Daoy (cell line): ENCODE measurements around the gene NDUFB1. TPM values are rescaled to one million over a fixed set of nuclear protein-coding genes. Genes with fewer than 3 reads are reported as not detected.

Experiments
- DNase-seq: peaks from one replicate; pipeline ENCODE4 v3.0.0-alpha.2; 2015; ENCODE audit warnings: low read depth
- total RNA-seq: library from RNA; depleted of rRNA; stranded (reverse); fragments of >200 nt; shearing (Covaris generic); gene quantifications from 2 replicates; pipeline ENCODE4 v1.2.3, GENCODE V29; 2014; rRNA removed

Gene NDUFB1
- 351 and 395 TPM in 2 replicates for total RNA-seq

GRCh38 chr14:92121670-92122350 is at the start of gene NDUFB1, which contains the start of gene CPSF2:
Gene NDUFB1 (minus strand): TSS chr14:92121706. CDS start chr14:92117637, 4,069 bp downstream.
Gene CPSF2 (plus strand): TSS chr14:92121969. CDS start chr14:92130985, 9,016 bp downstream.
- DNase-seq = peak; percentile 89

- no peak for DNase-seq
Observed at GRCh38 chr14:92164958-92165357, 43.5 kb upstream of the NDUFB1 start.

GRCh38 chr14:92161521-92161920 is 40.0 kb upstream of the NDUFB1 start:
- DNase-seq = no peak

GRCh38 chr14:92160619-92161018 is 39.1 kb upstream of the NDUFB1 start:
- DNase-seq = no peak

- DNase-seq = peak; percentile 9
Observed at GRCh38 chr14:92154283-92154942, 32.9 kb upstream of the NDUFB1 start.

- DNase-seq = no peak
Observed at GRCh38 chr14:92153581-92153980, 32.1 kb upstream of the NDUFB1 start.

- DNase-seq = no peak
Observed at GRCh38 chr14:92144708-92145107, 23.2 kb upstream of the NDUFB1 start.

GRCh38 chr14:92143962-92144361 is 22.5 kb upstream of the NDUFB1 start:
- DNase-seq = no peak

- peak; percentile 11 for DNase-seq
Observed at GRCh38 chr14:92143309-92143708, 21.8 kb upstream of the NDUFB1 start.

- DNase-seq = no peak
Observed at GRCh38 chr14:92135269-92135668, 13.8 kb upstream of the NDUFB1 start.

GRCh38 chr14:92134456-92134855 is 12.9 kb upstream of the NDUFB1 start:
- no peak for DNase-seq

GRCh38 chr14:92122761-92123160 is 1.3 kb upstream of the NDUFB1 start:
- DNase-seq = no peak

- DNase-seq = peak; percentile 40
Observed at GRCh38 chr14:92122351-92122677, 808 bp upstream of the NDUFB1 start.

- DNase-seq = peak; percentile 41
Observed at GRCh38 chr14:92121207-92121669, 268 bp downstream of the NDUFB1 start.

- no peak for DNase-seq
Observed at GRCh38 chr14:92109490-92109889, 12.0 kb downstream of the NDUFB1 start.

- no peak for DNase-seq
Observed at GRCh38 chr14:92108345-92109254, 12.9 kb downstream of the NDUFB1 start.

- DNase-seq = peak; percentile 99
Observed at GRCh38 chr14:92106143-92106926, 15.2 kb downstream of the NDUFB1 start, which contains the start of gene ATXN3. Gene ATXN3 (minus strand): TSS chr14:92106582. CDS start chr14:92106552, 30 bp downstream.

- peak; percentile 47 for DNase-seq
Observed at GRCh38 chr14:92105893-92106142, 15.7 kb downstream of the NDUFB1 start.

- no peak for DNase-seq
Observed at GRCh38 chr14:92105073-92105892, 16.2 kb downstream of the NDUFB1 start.

GRCh38 chr14:92103363-92103989 is 18.0 kb downstream of the NDUFB1 start:
- DNase-seq = no peak
